HG03521 (cell line): ENCODE measurements around the gene USH2A.

ENCODE experiments used
- ATAC-seq: cut with Tn5 transposase; IDR thresholded peaks from one replicate; pipeline ENCODE4 v1.9.1; 2021; ENCODE audit warnings: mild to moderate bottlenecking, moderate library complexity; ENCODE audit not compliant: unreplicated experiment

USH2A gene

DNA sequence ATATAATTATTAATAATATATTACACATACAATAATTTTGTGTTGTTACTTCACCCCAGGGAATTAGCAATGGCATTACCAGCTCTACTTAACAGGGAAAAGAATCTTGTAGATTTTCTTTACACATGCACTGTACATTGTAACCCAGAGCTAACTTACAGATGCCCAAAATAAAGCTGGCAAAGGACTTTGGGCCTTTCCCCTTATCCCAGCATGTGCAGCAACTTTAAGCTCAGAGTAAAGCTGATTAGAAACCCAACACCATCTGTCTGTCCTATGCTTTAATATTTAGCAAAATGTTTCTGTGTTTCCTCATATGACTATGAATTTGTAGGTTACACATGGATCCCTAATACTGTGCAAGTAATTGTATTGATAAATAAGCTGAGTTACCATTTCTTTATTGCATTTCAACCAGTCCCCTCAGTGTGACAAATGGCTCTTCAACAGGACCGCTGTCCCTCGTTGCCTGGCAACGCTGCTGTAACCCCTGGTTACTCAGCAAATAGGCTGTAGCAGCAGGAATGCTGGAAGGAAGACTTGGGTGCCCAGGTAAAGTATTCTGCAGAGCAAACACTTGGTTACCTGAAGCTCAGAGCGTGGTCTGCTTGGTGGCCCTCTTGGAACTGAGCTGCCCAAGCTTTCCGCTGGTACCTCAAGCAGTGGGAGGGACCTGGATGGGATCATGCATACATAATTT, at the start of gene USH2A:
USH2A (minus strand) TSS at position 628 of the 700 bp plus-strand sequence. CDS start 1,112 bp downstream, outside the sequence.
- ATAC-seq, result no peak

DNA sequence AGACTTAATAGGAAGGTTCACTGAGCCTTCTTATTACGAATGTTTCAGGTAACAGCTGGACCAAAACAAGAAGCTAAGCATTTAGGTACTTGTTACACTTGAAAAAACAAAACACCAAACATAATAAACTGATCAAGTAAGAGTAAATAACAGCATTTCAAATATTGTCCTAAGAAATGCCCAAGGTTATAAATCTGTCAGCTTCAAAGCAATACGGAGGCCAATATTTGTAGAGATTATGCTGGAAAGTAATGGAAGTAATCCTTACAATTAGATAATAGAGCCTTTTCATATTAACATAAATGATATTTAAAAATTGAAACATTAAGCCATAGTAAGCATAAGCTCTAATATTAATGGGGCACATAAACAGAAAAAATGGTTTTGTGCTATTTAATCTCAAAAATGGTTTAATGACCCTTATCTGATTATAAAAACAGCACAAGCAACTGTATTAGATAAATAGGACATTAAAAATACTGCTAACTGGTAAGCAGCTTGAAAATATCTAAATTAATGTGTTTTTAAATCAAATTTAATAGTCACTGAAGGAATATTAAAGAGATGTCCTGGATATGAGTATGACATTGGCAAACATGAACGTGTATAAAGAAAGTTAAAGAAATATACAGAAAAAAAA, 43.0 kb upstream of the USH2A start:
- no peak for ATAC-seq

- no peak for ATAC-seq
These were observed 41.2 kb upstream of the USH2A start for GRCh38 chr1:216464489-216464888.

GRCh38 chr1:216462066-216462775, 39.0 kb upstream of the USH2A start:
- ATAC-seq, result no peak

GRCh38 chr1:216461466-216461865, 38.2 kb upstream of the USH2A start:
- ATAC-seq, result no peak

- no peak for ATAC-seq
These were observed 36.5 kb upstream of the USH2A start for GRCh38 chr1:216459651-216460207.

DNA sequence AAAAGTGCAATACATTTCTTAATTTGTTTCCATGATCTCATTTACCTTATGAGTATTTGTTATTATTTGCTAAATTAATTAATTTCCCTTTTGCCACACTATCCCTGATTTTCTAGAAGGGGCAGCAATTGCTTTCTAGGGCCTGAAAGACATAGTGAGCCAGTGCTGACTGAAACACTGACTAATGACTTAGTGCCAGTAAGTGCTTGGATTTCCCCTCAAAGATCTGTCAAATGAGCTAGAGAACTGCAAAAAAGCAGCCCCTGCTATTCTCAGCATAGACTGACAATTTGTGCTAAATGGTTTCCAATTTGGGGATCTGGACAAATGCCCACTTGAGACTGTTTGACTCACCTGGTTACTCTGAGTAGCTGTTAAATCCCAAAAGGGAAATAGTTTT, 35.6 kb upstream of the USH2A start:
- no peak for ATAC-seq

GRCh38 chr1:216457356-216457755, 34.1 kb upstream of the USH2A start:
- ATAC-seq, result no peak

DNA sequence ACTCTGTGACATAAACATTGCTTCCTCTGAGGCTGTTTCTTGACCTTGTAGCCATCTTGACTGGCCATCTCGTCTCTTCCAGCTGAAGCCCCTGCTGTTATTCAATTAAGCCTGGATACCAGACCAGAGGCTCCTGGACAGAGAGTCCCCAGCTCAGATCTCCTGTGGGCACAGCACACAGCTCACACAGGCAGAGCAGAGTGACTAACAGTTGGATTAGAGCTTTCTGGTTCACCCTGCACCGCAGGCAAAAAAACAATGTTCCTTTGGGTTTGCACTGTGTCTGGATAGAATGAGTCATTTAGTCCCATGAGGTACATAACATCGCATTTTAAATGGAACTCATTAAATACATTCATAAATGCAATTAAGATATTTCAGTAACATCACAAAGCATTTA, 33.4 kb upstream of the USH2A start:
- ATAC-seq, result no peak

DNA sequence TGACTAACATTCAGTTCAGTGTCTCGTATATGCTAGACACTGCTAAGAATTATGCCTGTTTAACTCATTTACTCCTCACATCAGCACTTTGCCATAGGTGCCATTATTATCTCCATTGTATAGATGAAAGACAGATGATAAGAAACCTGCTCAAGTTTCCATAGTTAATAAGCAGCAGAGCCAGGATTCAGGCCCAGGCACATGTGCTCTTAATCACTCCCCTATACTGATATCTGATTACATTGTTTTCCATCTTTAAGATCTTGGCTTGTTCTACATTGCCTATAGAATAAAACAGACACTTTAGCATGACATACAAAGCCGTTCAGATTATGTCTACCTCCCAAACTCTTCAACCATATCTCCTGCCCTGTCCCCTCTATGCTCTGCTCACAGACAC, 30.5 kb upstream of the USH2A start:
- ATAC-seq, result no peak

DNA sequence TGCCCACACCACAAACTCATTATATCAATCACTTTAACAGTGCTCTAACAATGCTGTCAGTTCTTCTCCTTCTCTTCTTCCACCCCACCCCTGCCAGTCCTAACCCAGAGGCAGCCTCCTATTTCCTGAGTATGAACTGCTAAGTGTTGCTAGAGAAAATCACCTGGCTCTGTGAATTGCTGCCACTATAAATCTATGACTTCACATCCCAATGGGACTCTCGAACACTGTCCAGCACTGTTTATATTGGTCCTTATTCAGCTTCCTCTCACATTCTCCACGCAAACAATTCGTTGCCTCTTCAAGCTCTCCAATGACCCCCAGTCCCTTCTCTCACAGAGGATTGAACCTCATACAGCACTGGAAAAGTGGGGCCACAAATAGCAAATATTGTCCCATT, 27.0 kb upstream of the USH2A start:
- ATAC-seq, result no peak

DNA sequence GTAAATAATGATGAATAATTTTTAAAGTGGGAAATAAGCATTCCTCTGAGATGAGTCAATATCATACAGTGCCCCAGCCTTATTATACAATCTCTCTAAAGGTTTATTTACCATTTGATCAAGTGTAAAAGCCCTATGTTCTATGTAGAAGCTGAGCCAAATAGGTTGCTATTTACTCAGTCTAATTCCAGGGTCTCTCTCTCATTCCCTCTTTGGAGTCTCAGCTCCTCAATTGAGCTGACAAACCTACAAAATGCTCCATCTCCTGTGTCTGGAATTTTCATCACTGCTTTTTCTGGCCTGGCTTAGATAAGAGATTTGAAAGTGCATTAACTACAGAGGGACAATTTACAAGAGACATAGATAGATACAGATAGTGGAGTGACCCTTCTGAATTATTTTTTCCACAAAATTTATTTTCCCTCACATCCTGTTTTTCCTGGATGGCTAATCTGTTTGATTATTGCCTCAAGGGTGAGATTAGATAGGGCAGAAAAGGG, 24.8 kb upstream of the USH2A start:
- no peak for ATAC-seq

GRCh38 chr1:216437603-216438002, 14.4 kb upstream of the USH2A start:
- no peak for ATAC-seq

- ATAC-seq, result no peak
These were observed 11.0 kb upstream of the USH2A start for GRCh38 chr1:216434232-216434631.

DNA sequence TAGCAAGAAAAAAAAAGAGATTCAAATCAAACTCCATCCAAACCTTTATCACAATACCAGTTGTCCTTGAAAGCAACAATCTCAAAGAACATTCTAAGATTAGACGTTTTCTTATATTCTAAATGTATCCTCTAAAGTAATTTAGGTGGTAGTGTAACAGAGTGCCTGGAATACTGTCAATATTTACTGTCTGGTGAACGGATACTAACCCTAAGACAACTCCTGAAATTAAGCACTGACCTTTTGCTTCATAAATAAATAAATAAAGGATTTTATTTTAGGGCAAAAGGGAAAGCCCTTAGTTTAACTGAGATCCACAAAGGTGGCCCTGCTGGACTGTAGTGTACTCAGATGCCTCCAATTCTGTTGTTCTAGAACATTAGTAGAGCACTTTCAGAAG, 9.9 kb upstream of the USH2A start:
- ATAC-seq, result no peak

DNA sequence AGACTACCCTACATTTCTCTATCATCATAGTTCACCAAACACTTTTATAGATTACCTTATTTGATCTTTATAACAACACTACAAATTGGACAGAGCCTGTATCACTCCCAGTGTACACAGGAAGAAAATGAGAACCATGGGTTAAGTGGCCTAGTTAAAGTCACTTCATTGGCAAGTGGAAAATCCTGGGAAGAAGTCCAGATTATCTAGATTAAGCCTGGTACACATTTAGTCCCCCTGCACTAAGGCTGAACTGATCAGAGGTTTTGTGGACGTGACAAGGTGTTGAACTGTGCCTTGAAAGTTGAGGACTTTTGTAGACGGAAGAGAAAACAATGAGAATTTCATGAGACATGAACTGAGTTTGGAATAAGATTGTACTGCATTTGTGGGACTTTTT, 7.5 kb upstream of the USH2A start:
- no peak for ATAC-seq

GRCh38 chr1:216425577-216425976, 2.3 kb upstream of the USH2A start:
- no peak for ATAC-seq

- no peak for ATAC-seq
These were observed 2.5 kb downstream of the USH2A start for GRCh38 chr1:216420746-216421145.

DNA sequence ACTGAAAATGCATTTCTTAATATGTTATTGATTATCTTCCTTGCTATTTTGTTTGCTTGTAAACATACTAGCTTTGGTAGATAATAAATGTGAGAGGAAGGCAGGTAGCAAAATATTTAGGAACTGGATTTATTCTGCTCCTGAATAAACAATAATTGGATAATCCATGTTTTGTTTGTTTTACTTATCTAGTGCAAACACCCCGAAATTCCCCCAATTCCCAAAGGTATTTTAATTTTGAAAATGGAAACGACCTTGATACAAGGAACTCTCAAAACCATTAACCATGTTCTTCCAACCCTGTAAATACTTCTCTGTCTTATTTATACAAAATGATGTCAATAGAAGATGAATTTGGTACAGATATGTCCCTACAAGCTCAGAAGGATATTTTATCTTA, 3.0 kb downstream of the USH2A start:
- ATAC-seq, result no peak

GRCh38 chr1:216416488-216416887, 6.8 kb downstream of the USH2A start:
- no peak for ATAC-seq

DNA sequence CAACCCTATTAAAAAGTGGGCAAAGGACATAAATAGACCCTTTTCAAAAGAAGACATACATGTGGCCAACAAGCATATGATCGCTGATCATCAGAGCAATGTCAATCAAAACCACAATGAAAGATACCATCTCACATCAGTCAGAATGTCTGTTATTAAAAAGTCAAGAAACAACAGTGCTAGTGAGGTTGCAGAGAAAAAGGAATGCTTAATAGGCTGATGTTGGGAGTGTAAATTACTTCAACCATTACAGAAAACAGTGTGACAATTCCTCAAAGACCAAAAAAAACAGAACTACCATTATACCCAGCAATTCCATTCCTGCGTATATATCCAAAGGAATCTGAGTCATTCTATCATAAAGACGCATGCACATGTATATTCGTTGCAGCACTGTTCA, 13.2 kb downstream of the USH2A start:
- ATAC-seq, result no peak

- ATAC-seq, result no peak
These were observed 32.3 kb downstream of the USH2A start for GRCh38 chr1:216390956-216391355.
